A673 (cell line): ENCODE data around the gene GCSH.

ENCODE experiments used
- EZH2 ChIP-seq: fragments of 200-600 bp; sonication (generic); IDR thresholded peaks from 2 replicates; pipeline ENCODE4 v1.6.1; 2017; ENCODE audit warnings: borderline replicate concordance, low read depth, mild to moderate bottlenecking, mixed read lengths, antibody characterized with exemption, low read length; ENCODE audit not compliant: poor library complexity, severe bottlenecking
- TF ChIP-seq, protein P1 (sequence below): fragments of 300-800, 200-600 bp; sonication (generic); conservative IDR thresholded peaks from 2 replicates; pipeline ENCODE4 v1.5.1; 2017; ENCODE audit warnings: low read depth, mild to moderate bottlenecking, antibody characterized with exemption, low read length, moderate library complexity, mixed read lengths

DNA sequence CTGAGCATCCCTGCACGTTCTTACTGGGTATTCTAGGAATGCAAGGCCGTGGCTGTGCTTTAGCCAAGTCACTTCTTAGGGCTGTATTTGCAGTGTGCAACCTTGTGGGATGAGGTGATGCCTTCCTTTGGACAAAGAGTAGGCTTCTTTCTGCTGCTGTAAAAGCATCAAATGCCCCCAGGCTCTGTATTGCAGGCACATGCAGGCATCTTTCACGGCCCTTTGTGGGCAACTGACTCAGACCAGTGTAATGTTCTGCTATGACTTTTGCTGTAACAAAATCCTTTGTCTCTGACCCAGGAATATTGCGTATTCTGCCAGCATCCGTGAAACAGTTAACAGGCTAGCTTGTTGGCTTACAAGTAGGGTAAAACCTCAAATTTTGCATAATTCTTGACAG is 30.9 kb upstream of the GCSH start:
- TF ChIP-seq, protein P1, sequence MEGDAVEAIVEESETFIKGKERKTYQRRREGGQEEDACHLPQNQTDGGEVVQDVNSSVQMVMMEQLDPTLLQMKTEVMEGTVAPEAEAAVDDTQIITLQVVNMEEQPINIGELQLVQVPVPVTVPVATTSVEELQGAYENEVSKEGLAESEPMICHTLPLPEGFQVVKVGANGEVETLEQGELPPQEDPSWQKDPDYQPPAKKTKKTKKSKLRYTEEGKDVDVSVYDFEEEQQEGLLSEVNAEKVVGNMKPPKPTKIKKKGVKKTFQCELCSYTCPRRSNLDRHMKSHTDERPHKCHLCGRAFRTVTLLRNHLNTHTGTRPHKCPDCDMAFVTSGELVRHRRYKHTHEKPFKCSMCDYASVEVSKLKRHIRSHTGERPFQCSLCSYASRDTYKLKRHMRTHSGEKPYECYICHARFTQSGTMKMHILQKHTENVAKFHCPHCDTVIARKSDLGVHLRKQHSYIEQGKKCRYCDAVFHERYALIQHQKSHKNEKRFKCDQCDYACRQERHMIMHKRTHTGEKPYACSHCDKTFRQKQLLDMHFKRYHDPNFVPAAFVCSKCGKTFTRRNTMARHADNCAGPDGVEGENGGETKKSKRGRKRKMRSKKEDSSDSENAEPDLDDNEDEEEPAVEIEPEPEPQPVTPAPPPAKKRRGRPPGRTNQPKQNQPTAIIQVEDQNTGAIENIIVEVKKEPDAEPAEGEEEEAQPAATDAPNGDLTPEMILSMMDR = no peak
- no peak for TF ChIP-seq EZH2
